HFFc6 (cell line): ENCODE data around the gene TRPV2. TPM values are rescaled to one million over a fixed set of nuclear protein-coding genes. Genes with fewer than 3 reads are reported as not detected.

Experiments
- DNase-seq: peaks from one replicate; pipeline ENCODE4 v3.0.0-alpha.2; 2018
- H3K27ac Mint-ChIP-seq: 2 replicates; pipeline ENCODE4 v1.8.0; 2020; ENCODE audit warnings: mild to moderate bottlenecking, mixed read lengths
- H3K27me3 Mint-ChIP-seq: 2 replicates; pipeline ENCODE4 v1.8.0; 2021; ENCODE audit warnings: mild to moderate bottlenecking, moderate library complexity, mixed read lengths; ENCODE audit not compliant: insufficient read depth
- H3K36me3 Mint-ChIP-seq: 2 replicates; pipeline ENCODE4 v1.8.0; 2021; ENCODE audit warnings: low read depth, mixed read lengths
- H3K4me1 Mint-ChIP-seq: 2 replicates; pipeline ENCODE4 v1.8.0; 2020; ENCODE audit warnings: low read depth, mixed read lengths
- H3K4me3 Mint-ChIP-seq: 2 replicates; pipeline ENCODE4 v1.8.0; 2020; ENCODE audit warnings: mild to moderate bottlenecking, moderate library complexity, mixed read lengths
- H3K9me3 Mint-ChIP-seq: 2 replicates; pipeline ENCODE4 v1.8.0; 2020; ENCODE audit warnings: mild to moderate bottlenecking, mixed read lengths
- CTCF ChIP-seq: fragments of 200-600 bp; sonication (generic); IDR thresholded peaks from 2 replicates; pipeline ENCODE4 v1.5.0; 2021; ENCODE audit warnings: antibody characterized with exemption, mild to moderate bottlenecking
- total RNA-seq, 6 experiments: library from RNA; stranded (reverse); fragmentation: NEBNext Ultra II Directional; extraction: Animal tissue kit (Norgen Biotek cat#: 25700); gene quantifications; 2 replicates in 1 of 6; 3 replicates in 5 of 6; pipeline ENCODE4 v1.2.3, GENCODE V29; 2021

TRPV2 gene
- total RNA-seq, 6 experiments from 2014 or later: 2.9 to 19.5 (median 18.1) TPM

DNA sequence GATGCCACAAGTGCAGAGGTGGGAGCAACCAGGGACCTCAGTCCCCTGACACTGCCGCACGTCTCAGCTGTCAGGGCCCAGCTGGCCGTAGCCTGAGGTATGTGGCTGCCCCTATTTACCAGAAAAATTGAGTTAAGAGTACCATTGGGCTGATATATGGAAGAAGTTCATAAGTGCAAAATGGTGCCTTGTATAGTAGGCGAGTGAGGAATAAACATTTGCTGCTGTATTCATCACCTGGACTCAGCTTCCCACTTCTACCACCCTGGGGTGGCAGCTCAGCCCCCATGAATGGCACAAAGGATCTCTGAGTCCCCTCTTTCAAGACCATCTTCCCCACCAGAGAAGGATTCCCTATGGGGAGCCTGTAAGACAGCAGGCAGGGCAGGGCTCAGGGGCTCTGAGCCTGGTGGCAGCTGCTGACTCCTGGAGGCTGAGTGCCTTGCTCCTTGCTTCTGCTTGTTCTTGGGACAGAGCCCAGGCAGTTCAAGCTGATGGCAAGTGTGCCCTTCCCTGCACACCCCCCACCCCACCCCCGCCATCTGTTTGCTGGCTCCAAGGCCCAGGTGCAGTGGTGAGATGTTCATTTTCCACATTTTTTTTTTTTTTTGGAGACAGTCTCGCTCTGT lies 29.0 kb downstream of the TRPV2 start:
- Mint-ChIP-seq H3K27me3 (peaks cover 16% of the 10 kb centered on the region), H3K4me1 (peaks cover 43% of the 10 kb centered on the region), H3K4me3 (no peak overlapping the region), H3K9me3 (peaks cover 3% of the 10 kb centered on the region; the same call in 1 of the 2 replicates), H3K27ac (peak overlapping the region; percentile 94), H3K36me3 (peaks cover 54% of the 10 kb centered on the region)
- no peak for DNase-seq
- TF ChIP-seq CTCF: no peak

GRCh38 chr17:16446338-16446983 lies 31.1 kb downstream of the TRPV2 start:
- H3K4me3 Mint-ChIP-seq: peak overlapping the region; percentile 6; the same call in 1 of the 2 replicates
- DNase-seq: no peak

DNA sequence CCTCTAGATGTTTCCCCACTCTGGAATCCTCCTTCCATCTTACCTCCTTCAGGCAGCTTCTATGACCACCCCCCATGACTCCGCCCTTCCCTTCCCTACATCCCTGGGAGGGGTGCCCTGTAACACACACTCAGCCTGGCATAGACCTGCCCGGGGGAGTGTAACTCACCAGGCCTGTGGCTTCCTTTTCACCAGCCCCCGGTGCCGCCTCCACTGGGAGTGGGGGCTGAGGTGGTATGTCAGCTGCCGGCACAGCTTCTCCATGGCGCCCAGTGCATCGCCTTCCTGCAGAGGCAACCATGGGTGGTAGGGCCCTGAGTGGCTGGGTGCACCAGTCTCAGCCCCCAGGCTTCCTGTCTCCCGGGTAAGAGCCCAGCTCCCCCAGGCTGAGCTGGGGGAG lies 32.3 kb downstream of the TRPV2 start:
- no peak for TF ChIP-seq CTCF
- Mint-ChIP-seq H3K4me1 (peaks cover 13% of the 10 kb centered on the region), H3K9me3 (no peaks in the 10 kb centered on the region), H3K4me3 (no peak overlapping the region), H3K36me3 (peaks cover 21% of the 10 kb centered on the region), H3K27me3 (peaks cover 16% of the 10 kb centered on the region), H3K27ac (0 out of 2 replicates have a peak overlapping the region, but pooled peaks have one; percentile 53)
- no peak for DNase-seq

More at GRCh38 chr17:16446338-16446983, 31.1 kb downstream of the TRPV2 start:
- Mint-ChIP-seq H3K9me3 (no peaks in the 10 kb centered on the region), H3K36me3 (peaks cover 33% of the 10 kb centered on the region), H3K4me1 (peaks cover 24% of the 10 kb centered on the region), H3K27ac (peak overlapping the region; percentile 85), H3K27me3 (peaks cover 16% of the 10 kb centered on the region)
- TF ChIP-seq CTCF: peak; percentile 44

- peaks cover 18% of the 10 kb centered on the region for H3K27me3 Mint-ChIP-seq
- no peak for DNase-seq
- peaks cover 18% of the 10 kb centered on the region; the same call in 1 of the 2 replicates for H3K36me3 Mint-ChIP-seq
- H3K9me3 Mint-ChIP-seq: no peaks in the 10 kb centered on the region
- no peak overlapping the region for H3K4me3 Mint-ChIP-seq
- peak overlapping the region; percentile 11 for H3K27ac Mint-ChIP-seq
- peaks cover 13% of the 10 kb centered on the region for H3K4me1 Mint-ChIP-seq
- TF ChIP-seq CTCF: no peak
Observed at GRCh38 chr17:16448490-16448889, 33.1 kb downstream of the TRPV2 start.

- peaks cover 17% of the 10 kb centered on the region for H3K4me1 Mint-ChIP-seq
- peak overlapping the region; percentile 11; the same call in 1 of the 2 replicates for H3K27ac Mint-ChIP-seq
- no peak overlapping the region for H3K4me3 Mint-ChIP-seq
- peaks cover 16% of the 10 kb centered on the region; the same call in 1 of the 2 replicates for H3K36me3 Mint-ChIP-seq
- no peaks in the 10 kb centered on the region for H3K9me3 Mint-ChIP-seq
- DNase-seq: peak; percentile 57
- peaks cover 16% of the 10 kb centered on the region for H3K27me3 Mint-ChIP-seq
- TF ChIP-seq CTCF: no peak
Observed at GRCh38 chr17:16449121-16449570, 33.8 kb downstream of the TRPV2 start.
